Progenitor cell of endocrine pancreas (in vitro differentiated cells): ENCODE results near the gene HCFC1. TPM values are rescaled to one million over a fixed set of nuclear protein-coding genes. Genes with fewer than 3 reads are reported as not detected.

Experiments used
- DNase-seq: peaks from one replicate; pipeline ENCODE4 v3.0.0; 2021; ENCODE audit warnings: low spot score; ENCODE audit not compliant: unreplicated experiment
- H3K27ac Mint-ChIP-seq: 2 replicates; pipeline ENCODE4 v1.8.0; 2021; ENCODE audit warnings: mild to moderate bottlenecking, moderate library complexity, mixed read lengths
- H3K27me3 Mint-ChIP-seq: 2 replicates; pipeline ENCODE4 v1.8.0; 2021; ENCODE audit warnings: mixed read lengths
- H3K36me3 Mint-ChIP-seq: 2 replicates; pipeline ENCODE4 v1.8.0; 2022; ENCODE audit warnings: mixed read lengths; ENCODE audit not compliant: insufficient read depth
- H3K4me1 Mint-ChIP-seq: 2 replicates; pipeline ENCODE4 v1.8.0; 2021; ENCODE audit warnings: low read depth, mixed read lengths
- H3K4me3 Mint-ChIP-seq: 2 replicates; pipeline ENCODE4 v1.8.0; 2021; ENCODE audit warnings: low read depth, mild to moderate bottlenecking, moderate library complexity, mixed read lengths
- H3K9me3 Mint-ChIP-seq: 2 replicates; pipeline ENCODE4 v1.8.0; 2021; ENCODE audit warnings: low read depth, mixed read lengths
- CTCF ChIP-seq: fragments of 200-600 bp; sonication (generic); IDR thresholded peaks from one replicate; pipeline ENCODE4 v1.5.0; 2021; ENCODE audit warnings: antibody characterized with exemption, mild to moderate bottlenecking; ENCODE audit not compliant: unreplicated experiment
- total RNA-seq: library from RNA; stranded (reverse); gene quantifications from 2 replicates; pipeline ENCODE4 v1.2.1, GENCODE V29; 2021

Gene HCFC1
- total RNA-seq, 1 donor from 2014 or later = 121 TPM

- Mint-ChIP-seq H3K27ac (no peak overlapping the region), H3K4me1 (no peaks in the 10 kb centered on the region), H3K27me3 (no peaks in the 10 kb centered on the region), H3K4me3 (no peak overlapping the region), H3K9me3 (peaks cover 3% of the 10 kb centered on the region), H3K36me3 (no peaks in the 10 kb centered on the region)
- DNase-seq = no peak
- no peak for TF ChIP-seq CTCF
Observed at GRCh38 chrX:153909024-153909979, 62.3 kb downstream of the HCFC1 start.

- H3K27me3 Mint-ChIP-seq = peaks cover under 1% of the 10 kb centered on the region
- H3K36me3 Mint-ChIP-seq = no peaks in the 10 kb centered on the region
- no peaks in the 10 kb centered on the region for H3K4me1 Mint-ChIP-seq
- DNase-seq = no peak
- no peak overlapping the region for H3K27ac Mint-ChIP-seq
- H3K9me3 Mint-ChIP-seq = peaks cover 4% of the 10 kb centered on the region
- H3K4me3 Mint-ChIP-seq = no peak overlapping the region
- TF ChIP-seq CTCF = no peak
Observed at GRCh38 chrX:153908219-153908860, 63.3 kb downstream of the HCFC1 start.

GRCh38 chrX:153907456-153907855, 64.2 kb downstream of the HCFC1 start:
- TF ChIP-seq CTCF = no peak
- Mint-ChIP-seq H3K9me3 (peaks cover 8% of the 10 kb centered on the region), H3K36me3 (peaks cover 2% of the 10 kb centered on the region), H3K4me1 (no peaks in the 10 kb centered on the region), H3K27ac (no peak overlapping the region), H3K27me3 (peaks cover 4% of the 10 kb centered on the region), H3K4me3 (no peak overlapping the region)
- DNase-seq = no peak

- DNase-seq = no peak
- Mint-ChIP-seq H3K9me3 (peaks cover 4% of the 10 kb centered on the region), H3K27me3 (peaks cover 8% of the 10 kb centered on the region), H3K4me1 (no peaks in the 10 kb centered on the region), H3K4me3 (no peak overlapping the region), H3K36me3 (peaks cover 2% of the 10 kb centered on the region), H3K27ac (no peak overlapping the region)
- TF ChIP-seq CTCF = no peak
Observed at GRCh38 chrX:153906126-153906917, 65.3 kb downstream of the HCFC1 start.
